Amygdala (tissue), 56 donors: ENCODE results near the gene COX14.
A peak's percentile ranks its signal among the peaks of the same experiment; 100 is the strongest.
"Not testable (repeated sequence)": the region's sequence is repeated elsewhere in the genome, so short reads cannot be mapped to it uniquely, and the experiment has no call there.

ENCODE experiments used
- DNase-seq, 56 donors: peaks; one replicate each; lab custom pipeline; 2025; lab: John Stamatoyannopoulos, UW

COX14 gene

GRCh38 chr12:50111693-50112455, at the start of gene COX14:
COX14 (plus strand) TSS chr12:50112236; CDS start chr12:50120044, 7,808 bp downstream.
- peak; percentile 85 to 100 (median 99) for DNase-seq

- DNase-seq: peak in 31 of 56 donors; percentile 9 to 72 (median 48)
Observed at GRCh38 chr12:50062728-50063460, 49.1 kb upstream of the COX14 start.

- DNase-seq: no peak
Observed at GRCh38 chr12:50065726-50066310, 46.2 kb upstream of the COX14 start.

- no peak for DNase-seq
Observed at GRCh38 chr12:50066402-50066801, 45.6 kb upstream of the COX14 start.

GRCh38 chr12:50069069-50069468, 43.0 kb upstream of the COX14 start:
- DNase-seq: no peak

GRCh38 chr12:50069539-50069938, 42.5 kb upstream of the COX14 start:
- DNase-seq: no peak

GRCh38 chr12:50070314-50071060, 41.5 kb upstream of the COX14 start:
- DNase-seq: peak in 51 of 56 donors; percentile 12 to 85 (median 62)

GRCh38 chr12:50072198-50072907, 39.7 kb upstream of the COX14 start:
- no peak for DNase-seq

GRCh38 chr12:50073206-50073605, 38.8 kb upstream of the COX14 start:
- DNase-seq: no peak

GRCh38 chr12:50073712-50074111, 38.3 kb upstream of the COX14 start:
- no peak for DNase-seq

GRCh38 chr12:50074936-50075807, 36.9 kb upstream of the COX14 start:
- DNase-seq: peak in 50 of 56 donors; percentile 27 to 85 (median 62)

GRCh38 chr12:50075808-50076170, 36.2 kb upstream of the COX14 start:
- no peak for DNase-seq

GRCh38 chr12:50077099-50077498, 34.9 kb upstream of the COX14 start:
- DNase-seq: no peak

- DNase-seq: no peak
Observed at GRCh38 chr12:50078281-50078680, 33.8 kb upstream of the COX14 start.

- DNase-seq: no peak
Observed at GRCh38 chr12:50079771-50080170, 32.3 kb upstream of the COX14 start.

- DNase-seq: no peak
Observed at GRCh38 chr12:50081096-50081808, 30.8 kb upstream of the COX14 start.

- no peak for DNase-seq
Observed at GRCh38 chr12:50082644-50083043, 29.4 kb upstream of the COX14 start.

- no peak for DNase-seq
Observed at GRCh38 chr12:50083301-50083700, 28.7 kb upstream of the COX14 start.

GRCh38 chr12:50084409-50084774, 27.6 kb upstream of the COX14 start:
- DNase-seq: not testable (repeated sequence)
